Right hindlimb (tissue), 1 donor: ENCODE results near the gene DZIP3.
A peak's percentile ranks its signal among the peaks of the same experiment; 100 is the strongest.
"Not testable (repeated sequence)": the region's sequence is repeated elsewhere in the genome, so short reads cannot be mapped to it uniquely, and the experiment has no call there.

Source experiments
- DNase-seq: peaks from one replicate; pipeline ENCODE4 v3.0.0-alpha.2; 2018

DZIP3 gene

GRCh38 chr3:108602249-108602934 lies 12.9 kb downstream of the DZIP3 start:
- DNase-seq: no peak

GRCh38 chr3:108602935-108603294 lies 13.4 kb downstream of the DZIP3 start:
- no peak for DNase-seq

GRCh38 chr3:108603691-108604090 lies 14.2 kb downstream of the DZIP3 start:
- DNase-seq: no peak

GRCh38 chr3:108605028-108605427 lies 15.5 kb downstream of the DZIP3 start:
- no peak for DNase-seq

GRCh38 chr3:108605491-108605890 lies 16.0 kb downstream of the DZIP3 start:
- no peak for DNase-seq

GRCh38 chr3:108608750-108609149 lies 19.2 kb downstream of the DZIP3 start:
- DNase-seq: no peak

- no peak for DNase-seq
Measured at GRCh38 chr3:108610651-108611050, 21.1 kb downstream of the DZIP3 start.

- DNase-seq: not testable (repeated sequence)
Measured at GRCh38 chr3:108616090-108616489, 26.6 kb downstream of the DZIP3 start.

GRCh38 chr3:108620250-108620649 lies 30.7 kb downstream of the DZIP3 start:
- no peak for DNase-seq

GRCh38 chr3:108623504-108623903 lies 34.0 kb downstream of the DZIP3 start:
- DNase-seq: no peak

GRCh38 chr3:108629974-108630373 lies 40.5 kb downstream of the DZIP3 start:
- DNase-seq: no peak

GRCh38 chr3:108642526-108642925 lies 53.0 kb downstream of the DZIP3 start:
- no peak for DNase-seq

GRCh38 chr3:108645364-108645763 lies 55.8 kb downstream of the DZIP3 start:
- DNase-seq: no peak

GRCh38 chr3:108655664-108656063 lies 66.1 kb downstream of the DZIP3 start:
- DNase-seq: not testable (repeated sequence)

- no peak for DNase-seq
Measured at GRCh38 chr3:108661699-108662098, 72.2 kb downstream of the DZIP3 start.

GRCh38 chr3:108662142-108662738 lies 72.7 kb downstream of the DZIP3 start:
- peak; percentile 21 for DNase-seq

- DNase-seq: no peak
Measured at GRCh38 chr3:108664266-108664665, 74.7 kb downstream of the DZIP3 start.

GRCh38 chr3:108667312-108667711 lies 77.8 kb downstream of the DZIP3 start:
- no peak for DNase-seq

- no peak for DNase-seq
Measured at GRCh38 chr3:108669208-108669607, 79.7 kb downstream of the DZIP3 start.

GRCh38 chr3:108672701-108673100 lies 83.2 kb downstream of the DZIP3 start:
- no peak for DNase-seq

- DNase-seq: no peak
Measured at GRCh38 chr3:108673988-108674661, 84.6 kb downstream of the DZIP3 start.

- DNase-seq: no peak
Measured at GRCh38 chr3:108677811-108678210, 88.3 kb downstream of the DZIP3 start.

GRCh38 chr3:108692286-108692685 lies 102.8 kb downstream of the DZIP3 start:
- not testable (repeated sequence) for DNase-seq

- no peak for DNase-seq
Measured at GRCh38 chr3:108698461-108698860, 108.9 kb downstream of the DZIP3 start.
